Measurements from ENCODE around the gene PRL.

DNA sequence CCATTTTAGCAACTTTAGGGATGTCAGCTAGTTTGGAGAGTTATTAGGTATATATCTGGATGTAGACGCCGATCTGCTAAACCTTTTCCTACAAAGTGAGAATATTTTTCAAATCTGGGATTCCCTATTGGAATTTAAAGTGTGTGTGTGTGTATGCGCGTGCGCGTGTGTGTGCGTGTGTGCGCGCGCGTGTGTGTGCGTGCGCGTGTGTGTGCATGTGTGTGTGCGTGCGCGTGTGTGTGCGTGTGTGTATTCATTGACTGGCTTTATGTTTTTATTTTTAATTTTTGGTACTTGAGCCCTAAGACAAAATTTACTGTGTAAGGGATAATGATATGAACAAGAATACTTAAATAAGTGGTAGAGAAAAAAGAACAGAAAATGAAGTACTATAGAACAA, 8.1 kb downstream of the PRL start:
- no peak for TF ChIP-seq POLR2A (IDR thresholded peaks at IDR 0.05)
- TF ChIP-seq, protein P1, sequence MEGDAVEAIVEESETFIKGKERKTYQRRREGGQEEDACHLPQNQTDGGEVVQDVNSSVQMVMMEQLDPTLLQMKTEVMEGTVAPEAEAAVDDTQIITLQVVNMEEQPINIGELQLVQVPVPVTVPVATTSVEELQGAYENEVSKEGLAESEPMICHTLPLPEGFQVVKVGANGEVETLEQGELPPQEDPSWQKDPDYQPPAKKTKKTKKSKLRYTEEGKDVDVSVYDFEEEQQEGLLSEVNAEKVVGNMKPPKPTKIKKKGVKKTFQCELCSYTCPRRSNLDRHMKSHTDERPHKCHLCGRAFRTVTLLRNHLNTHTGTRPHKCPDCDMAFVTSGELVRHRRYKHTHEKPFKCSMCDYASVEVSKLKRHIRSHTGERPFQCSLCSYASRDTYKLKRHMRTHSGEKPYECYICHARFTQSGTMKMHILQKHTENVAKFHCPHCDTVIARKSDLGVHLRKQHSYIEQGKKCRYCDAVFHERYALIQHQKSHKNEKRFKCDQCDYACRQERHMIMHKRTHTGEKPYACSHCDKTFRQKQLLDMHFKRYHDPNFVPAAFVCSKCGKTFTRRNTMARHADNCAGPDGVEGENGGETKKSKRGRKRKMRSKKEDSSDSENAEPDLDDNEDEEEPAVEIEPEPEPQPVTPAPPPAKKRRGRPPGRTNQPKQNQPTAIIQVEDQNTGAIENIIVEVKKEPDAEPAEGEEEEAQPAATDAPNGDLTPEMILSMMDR (IDR thresholded peaks at IDR 0.05) = no peak
